HG03045 (cell line): ENCODE data around the gene BCL2L1.
"Not testable (repeated sequence)": the region's sequence is repeated elsewhere in the genome, so short reads cannot be mapped to it uniquely, and the experiment has no call there.

Experiments used
- ATAC-seq: cut with Tn5 transposase; IDR thresholded peaks from one replicate; pipeline ENCODE4 v1.9.1; 2021; ENCODE audit warnings: mild to moderate bottlenecking, moderate library complexity; ENCODE audit not compliant: unreplicated experiment

BCL2L1 gene

DNA sequence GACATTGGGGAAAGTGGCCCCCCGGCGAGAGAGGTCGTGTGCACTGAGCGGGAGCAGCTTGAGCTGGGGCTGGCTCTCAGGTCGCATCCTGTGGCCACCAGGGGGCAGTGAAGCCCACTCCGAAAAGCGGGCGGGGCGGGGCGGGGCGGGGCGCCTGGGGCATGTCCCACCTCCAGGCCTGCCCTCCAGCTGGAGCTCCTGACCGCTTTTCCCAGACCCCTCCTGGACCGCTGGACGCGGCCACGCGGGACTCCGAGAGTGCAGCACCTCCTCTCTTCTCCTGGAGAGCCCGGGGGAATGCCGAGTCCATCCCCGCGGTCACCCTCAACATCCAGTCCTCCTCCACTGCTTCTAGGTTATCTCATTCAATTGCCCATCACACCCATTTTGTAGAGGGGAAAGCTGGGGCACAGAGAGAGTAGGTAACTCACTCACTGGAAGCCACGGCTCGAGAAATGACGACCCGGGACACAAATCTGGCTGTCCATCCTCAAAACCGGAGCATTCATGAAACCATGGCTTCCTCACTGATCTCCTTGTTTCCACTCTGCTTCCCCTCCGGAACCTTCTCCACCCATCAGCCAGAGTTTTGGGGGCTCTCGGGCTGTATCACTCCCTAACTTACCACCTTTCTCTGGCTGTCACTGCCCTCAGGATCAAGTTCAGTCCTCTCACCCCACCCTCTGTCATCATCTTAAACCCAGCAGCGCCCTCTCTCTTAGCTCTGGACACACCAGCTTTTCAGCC, 60.9 kb downstream of the BCL2L1 start:
- peak; percentile 66 for ATAC-seq

DNA sequence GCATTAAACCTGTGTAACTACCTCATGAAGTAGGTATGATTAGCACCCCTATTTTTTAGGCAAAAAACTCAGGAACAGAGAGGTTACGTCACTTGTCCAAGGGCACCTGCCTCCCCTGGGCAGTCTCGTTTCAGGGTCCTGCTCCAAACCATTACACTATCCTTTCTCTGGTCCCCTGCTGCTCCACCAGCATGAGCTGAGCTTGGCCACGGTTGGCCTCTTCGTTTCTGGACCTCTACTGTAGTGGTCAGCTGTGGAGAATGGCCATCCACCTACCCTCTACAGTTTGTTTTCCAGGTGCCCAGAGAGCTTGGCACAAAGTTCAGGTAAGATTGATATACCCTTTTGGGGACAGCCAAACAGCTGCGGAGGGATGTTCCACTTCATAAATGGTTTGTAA, 68.1 kb downstream of the BCL2L1 start:
- ATAC-seq = no peak

- no peak for ATAC-seq
Observed at GRCh38 chr20:31653561-31653960, 69.1 kb downstream of the BCL2L1 start.

- ATAC-seq = no peak
Observed at GRCh38 chr20:31652917-31653396, 69.7 kb downstream of the BCL2L1 start.

- ATAC-seq = not testable (repeated sequence)
Observed at GRCh38 chr20:31648104-31648503, 74.6 kb downstream of the BCL2L1 start.

DNA sequence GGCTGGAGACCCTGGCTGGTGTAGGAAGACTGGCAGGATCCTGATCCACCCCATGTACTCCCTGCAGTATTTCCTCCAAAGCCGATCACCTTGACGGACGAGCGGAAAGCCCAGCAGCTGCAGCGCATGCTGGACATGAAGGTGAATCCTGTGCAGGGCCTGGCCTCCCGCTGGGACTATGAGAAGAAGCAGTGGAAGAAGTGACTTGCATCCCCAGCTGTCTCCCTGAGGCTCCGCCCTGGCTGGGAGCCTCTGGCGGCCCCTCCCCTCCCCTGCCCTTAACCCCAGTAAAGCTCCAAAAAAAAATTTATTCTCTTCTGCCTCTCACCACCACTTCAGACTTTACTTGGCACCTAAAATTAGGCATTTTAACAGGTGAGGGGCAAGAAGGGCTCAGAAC, 78.0 kb downstream of the BCL2L1 start:
- no peak for ATAC-seq

GRCh38 chr20:31643522-31643921, 79.1 kb downstream of the BCL2L1 start:
- ATAC-seq = no peak

DNA sequence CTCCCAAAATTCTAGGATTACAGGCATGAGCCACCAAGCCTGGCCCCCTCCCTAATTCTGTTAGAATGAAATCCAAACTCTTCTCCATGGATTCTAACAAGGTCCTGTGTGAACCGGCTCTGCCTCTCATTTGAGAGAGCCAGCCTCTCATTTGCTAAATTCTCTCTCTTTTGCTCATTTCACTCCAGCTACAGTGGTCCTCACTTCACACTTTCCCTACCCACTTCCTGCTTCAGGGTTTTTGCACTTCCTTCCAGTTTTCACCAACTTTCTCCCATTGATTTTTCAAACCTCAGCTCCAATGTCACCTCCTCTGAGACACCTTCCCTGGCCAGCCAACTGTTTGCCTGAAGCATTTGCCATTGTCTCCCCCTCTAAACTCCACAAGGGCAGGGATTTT, 79.8 kb downstream of the BCL2L1 start:
- no peak for ATAC-seq

- ATAC-seq = no peak
Observed at GRCh38 chr20:31641391-31641790, 81.3 kb downstream of the BCL2L1 start.

GRCh38 chr20:31640259-31640658, 82.4 kb downstream of the BCL2L1 start:
- no peak for ATAC-seq

DNA sequence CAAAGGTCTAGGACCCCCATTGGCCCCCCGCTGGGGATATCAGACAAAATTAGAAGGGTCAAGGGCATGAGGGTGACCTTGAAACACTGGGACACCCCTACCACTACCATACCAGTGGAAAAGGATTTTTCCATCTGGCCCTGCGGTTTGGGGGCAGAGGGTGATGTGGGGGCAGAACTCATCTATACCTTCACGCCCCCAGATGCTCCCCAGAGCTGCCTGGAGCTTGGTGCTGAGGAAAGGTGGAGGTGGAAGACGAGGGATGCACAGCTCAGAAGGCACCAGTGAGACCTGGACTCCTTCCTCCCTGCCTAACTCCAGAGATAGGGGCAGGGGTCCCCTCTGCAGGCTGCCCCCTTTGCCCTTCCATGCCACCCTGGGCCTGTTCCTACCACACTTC, 83.9 kb downstream of the BCL2L1 start:
- no peak for ATAC-seq

DNA sequence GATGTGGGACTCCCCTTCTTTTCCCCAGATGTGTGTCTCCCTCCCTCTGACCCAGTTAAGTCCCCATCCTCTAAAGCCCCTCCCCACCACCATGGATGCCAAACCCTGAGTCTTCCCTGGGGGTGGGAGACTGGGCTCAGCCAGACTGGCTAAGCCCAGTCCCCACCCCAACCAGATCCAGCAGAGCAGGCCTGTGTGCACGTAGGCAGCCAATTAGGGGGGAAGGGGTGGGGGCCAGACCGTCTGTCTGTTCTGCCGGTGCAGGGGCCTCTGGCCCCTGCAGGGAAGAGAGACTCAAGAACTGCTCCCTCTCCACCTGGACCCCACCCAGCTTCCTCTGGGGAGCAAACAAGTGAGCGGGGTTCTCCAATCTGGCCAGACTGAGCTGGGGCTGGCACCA, 84.4 kb downstream of the BCL2L1 start:
- no peak for ATAC-seq

DNA sequence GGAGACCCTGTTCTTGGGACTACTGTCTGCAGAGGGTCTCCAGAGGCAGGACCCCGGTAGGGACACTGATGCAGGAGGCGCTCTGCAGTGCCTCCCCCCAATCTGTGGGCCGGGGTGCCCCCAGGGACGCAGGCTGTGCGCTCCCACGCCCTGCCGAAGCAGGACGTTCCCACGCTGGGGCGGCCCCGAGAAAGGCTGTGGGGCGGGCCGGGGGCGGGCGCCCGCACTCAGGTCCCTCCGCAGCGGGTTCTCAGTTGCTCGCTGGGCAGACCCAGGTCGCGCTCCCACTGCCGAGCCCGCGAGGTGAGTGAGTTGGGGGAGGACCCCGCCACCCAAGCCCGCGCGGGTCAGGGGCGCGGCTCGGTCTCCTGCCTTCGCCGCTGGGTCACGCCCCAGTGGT, 85.0 kb downstream of the BCL2L1 start, which contains the start of gene COX4I2:
TSS of gene COX4I2 (plus strand) at position 253 of the 400 bp plus-strand sequence. CDS start 1,106 bp downstream, outside the sequence.
- no peak for ATAC-seq

DNA sequence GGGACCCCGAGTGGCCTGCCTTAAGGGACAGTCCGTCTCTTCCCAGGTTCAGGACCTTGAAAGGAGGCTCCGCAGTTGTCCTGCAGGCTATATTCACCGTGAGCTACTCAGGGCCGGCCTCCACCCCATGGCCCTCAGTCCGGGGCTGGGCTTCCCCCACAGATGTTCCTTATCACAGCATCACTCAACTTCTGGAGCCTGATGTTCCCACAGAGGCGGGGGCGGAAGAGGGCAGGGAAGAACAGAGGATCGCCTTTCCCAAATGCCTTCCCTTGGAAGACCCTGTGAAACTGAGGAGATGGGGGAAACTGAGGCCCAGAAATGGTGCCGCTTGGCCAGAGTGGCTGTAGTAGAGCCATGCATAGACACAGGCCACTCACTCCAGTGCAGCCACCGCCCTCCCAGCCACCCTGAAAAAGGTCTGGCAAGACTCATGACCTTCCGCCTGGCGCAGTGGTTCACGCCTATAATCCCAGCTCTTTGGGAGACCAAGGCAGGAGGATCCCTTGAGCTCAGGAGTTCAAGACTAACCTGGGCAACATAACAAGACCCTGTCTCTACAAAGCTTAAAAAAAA, 89.2 kb downstream of the BCL2L1 start:
- no peak for ATAC-seq

- no peak for ATAC-seq
Observed at GRCh38 chr20:31632548-31633338, 89.9 kb downstream of the BCL2L1 start.

DNA sequence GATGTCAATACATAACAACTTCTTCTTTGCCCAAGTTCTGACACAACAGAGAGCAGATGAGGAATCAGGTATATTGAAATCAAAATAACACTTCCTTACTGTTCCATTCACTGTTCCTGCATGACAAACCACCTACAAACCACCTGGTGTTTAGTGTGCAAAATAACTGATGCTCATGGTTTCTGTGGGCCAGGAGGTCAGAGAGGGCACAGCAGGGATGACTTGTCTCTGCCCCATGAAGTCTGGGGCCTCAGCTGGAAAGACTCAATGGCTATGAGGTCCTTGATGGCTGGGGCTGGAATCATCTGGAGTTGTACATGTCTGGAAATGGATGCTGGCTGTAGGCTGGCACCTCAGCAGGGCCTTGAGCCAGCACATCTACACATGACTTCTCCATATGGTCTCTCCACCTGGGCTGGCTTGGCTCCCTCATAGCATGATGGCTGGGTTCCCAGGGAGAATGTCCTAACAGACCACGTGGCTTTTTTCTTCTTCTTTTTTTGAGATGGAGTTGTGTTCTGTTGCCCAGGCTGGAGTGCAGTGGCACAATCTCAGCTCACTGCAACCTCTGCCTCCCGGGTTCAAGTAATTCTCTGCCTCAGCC, 92.4 kb downstream of the BCL2L1 start:
- ATAC-seq = no peak

DNA sequence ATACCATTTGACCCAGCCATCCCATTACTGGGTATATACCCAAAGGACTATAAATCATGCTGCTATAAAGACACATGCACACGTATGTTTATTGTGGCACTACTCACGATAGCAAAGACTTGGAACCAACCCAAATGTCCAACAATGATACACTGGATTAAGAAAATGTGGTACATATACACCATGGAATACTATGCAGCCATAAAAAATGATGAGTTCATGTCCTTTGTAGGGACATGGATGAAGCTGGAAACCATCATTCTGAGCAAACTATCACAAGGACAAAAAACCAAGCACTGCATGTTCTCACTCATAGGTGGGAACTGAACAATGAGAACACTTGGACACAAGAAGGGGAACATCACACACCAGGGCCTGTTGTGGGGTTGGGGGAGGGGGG, 94.6 kb downstream of the BCL2L1 start:
- not testable (repeated sequence) for ATAC-seq

DNA sequence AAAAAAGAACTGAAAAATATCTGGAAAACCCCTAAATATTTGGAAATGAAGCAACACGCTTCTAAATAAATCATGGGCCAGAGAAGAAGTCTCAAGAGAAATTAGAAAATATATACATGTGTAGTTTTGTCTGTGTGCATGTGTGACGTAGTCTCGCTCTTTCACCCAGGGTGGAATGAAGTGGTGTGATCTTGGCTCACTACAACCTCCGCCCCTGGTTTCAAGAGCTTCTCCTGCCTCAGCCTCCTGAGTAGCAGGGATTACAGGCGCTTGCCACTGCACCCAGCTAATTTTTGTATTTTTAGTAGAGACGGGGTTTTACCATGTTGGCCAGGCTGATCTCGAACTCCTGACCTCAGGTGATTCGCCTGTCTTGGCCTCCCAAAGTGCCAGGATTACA, 96.1 kb downstream of the BCL2L1 start:
- not testable (repeated sequence) for ATAC-seq

- ATAC-seq = not testable (repeated sequence)
Observed at GRCh38 chr20:31623123-31623505, 99.6 kb downstream of the BCL2L1 start.

DNA sequence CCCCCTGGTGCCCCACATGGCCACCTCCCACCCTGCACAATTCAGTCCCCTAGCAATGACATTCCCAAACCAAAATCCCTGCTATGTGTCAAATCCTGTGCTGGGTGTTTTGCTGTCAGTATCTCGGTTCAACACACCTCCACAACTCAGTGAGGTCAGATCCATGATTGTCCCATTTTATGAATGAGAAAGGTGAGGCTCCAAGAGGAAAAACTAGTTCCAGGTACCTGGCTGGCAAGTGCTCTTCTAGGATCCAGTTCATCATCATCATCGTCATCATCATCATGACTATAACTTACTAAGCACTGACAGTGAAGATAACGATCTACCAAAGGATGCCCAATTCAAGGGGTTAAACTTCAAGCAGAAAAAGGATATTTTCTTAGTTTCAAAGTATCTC, 102.4 kb downstream of the BCL2L1 start:
- no peak for ATAC-seq

DNA sequence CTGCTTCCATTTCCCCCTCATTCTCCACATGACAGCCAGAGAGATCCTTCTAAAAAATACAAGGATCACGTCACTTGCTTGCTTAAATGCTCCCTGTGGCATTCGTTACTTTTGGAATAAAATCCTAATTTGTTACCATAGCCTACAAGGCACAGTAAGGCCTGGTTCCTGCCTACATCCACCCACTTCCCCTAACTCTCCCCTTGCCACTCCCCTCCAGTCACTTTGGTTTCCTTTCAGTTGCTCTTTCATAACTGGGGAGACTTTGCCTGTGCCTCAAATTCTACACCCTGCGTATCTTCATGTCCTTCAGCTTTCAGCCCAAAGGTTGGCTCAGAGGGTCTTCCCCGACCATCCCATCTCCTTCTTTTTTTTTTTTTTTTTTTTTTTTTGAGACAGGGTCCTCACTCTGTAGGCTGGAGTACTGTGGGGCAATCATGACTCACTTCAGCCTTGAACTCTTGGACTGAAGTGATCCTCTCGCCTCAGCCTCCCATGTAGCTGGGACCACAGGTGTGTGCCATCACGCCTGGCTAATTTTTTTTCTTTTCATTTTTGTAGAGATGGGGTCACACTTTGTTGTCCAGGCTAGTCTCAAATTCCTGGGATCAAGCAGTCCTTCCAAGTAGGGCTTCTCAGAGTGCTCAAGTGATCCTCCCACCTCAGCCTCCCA, 105.1 kb downstream of the BCL2L1 start:
- ATAC-seq = no peak
